Liver (tissue), 3 donors: Measurements from ENCODE around the gene MCUR1.
"Not testable (repeated sequence)": the region's sequence is repeated elsewhere in the genome, so short reads cannot be mapped to it uniquely, and the experiment has no call there.

Experiments
- EGR1 ChIP-seq, 2 donors: IDR thresholded peaks; 2 replicates each; pipeline ENCODE4 v1.6.1; 2016 to 2018; ENCODE audit warnings: antibody characterized with exemption in 2 of 2, low read depth in 2 of 2
- GABPA ChIP-seq, 2 donors: IDR thresholded peaks in 1 of 2; conservative IDR thresholded peaks in 1 of 2; 2 replicates each; pipeline ENCODE4 v1.6.1; 2016; ENCODE audit warnings: antibody characterized with exemption in 2 of 2, mild to moderate bottlenecking in 1 of 2, moderate library complexity in 1 of 2
- HNF4G ChIP-seq: IDR thresholded peaks from 2 replicates; pipeline ENCODE4 v1.6.1; 2016; ENCODE audit warnings: antibody characterized with exemption
- JUND ChIP-seq, 2 donors: IDR thresholded peaks; 2 replicates each; pipeline ENCODE4 v1.6.1; 2016; ENCODE audit warnings: antibody characterized with exemption in 2 of 2
- RAD21 ChIP-seq, 2 donors: IDR thresholded peaks; 2 replicates each; pipeline ENCODE4 v1.6.1; 2016; ENCODE audit warnings: antibody characterized with exemption in 2 of 2, mild to moderate bottlenecking in 2 of 2
- SP1 ChIP-seq: IDR thresholded peaks from 2 replicates; pipeline ENCODE4 v1.6.1; 2018; ENCODE audit warnings: antibody characterized with exemption, mild to moderate bottlenecking
- YY1 ChIP-seq: IDR thresholded peaks from 2 replicates; pipeline ENCODE4 v1.6.1; 2016; ENCODE audit warnings: antibody characterized with exemption, mild to moderate bottlenecking
- TF ChIP-seq, protein P1 (sequence below): IDR thresholded peaks from 2 replicates; pipeline ENCODE4 v1.6.1; 2016; ENCODE audit warnings: antibody characterized with exemption
- TF ChIP-seq, protein P2 (sequence below): fragments of 150-350 bp; IDR thresholded peaks from 2 replicates; pipeline ENCODE4 v1.5.1; 2017; ENCODE audit warnings: improper control_type of control experiment, low read depth, low read length; ENCODE audit not compliant: missing input control
- TF ChIP-seq, protein P3 (sequence below): IDR thresholded peaks from 2 replicates; pipeline ENCODE4 v1.6.1; 2016; ENCODE audit warnings: antibody characterized with exemption, mild to moderate bottlenecking
- donor health status: healthy.
- donor health status: healthy.

DNA sequence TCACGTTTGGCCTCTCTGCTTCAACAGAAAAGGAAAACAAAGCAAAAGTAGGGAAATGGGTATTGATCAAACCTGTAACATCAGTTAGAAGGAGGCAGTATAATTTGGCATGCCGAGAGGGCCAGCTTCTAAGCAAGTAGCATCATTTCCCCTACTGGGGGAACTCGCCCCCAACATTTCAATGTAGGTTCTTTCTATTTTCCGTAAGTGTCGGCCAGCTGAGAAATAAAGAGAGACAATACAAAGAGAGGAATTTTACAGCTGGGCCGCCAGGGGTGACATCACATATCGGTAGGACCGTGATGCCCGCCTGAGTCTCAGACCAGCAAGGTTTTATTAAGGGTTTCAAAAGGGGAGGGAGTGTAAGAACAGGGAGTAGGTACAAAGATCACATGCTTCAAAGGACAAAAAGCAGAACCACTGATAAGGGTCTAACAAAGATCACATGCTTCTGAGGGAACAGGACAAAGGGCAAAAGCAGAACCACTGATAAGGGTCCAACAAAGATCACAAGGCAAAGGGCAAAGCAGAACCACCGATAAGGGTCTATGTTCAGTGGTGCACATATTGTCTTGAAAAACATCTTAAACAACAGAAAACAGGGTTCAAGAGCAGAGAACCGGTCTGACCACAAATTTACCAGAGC lies 14.4 kb upstream of the MCUR1 start:
- TF ChIP-seq, protein P1, sequence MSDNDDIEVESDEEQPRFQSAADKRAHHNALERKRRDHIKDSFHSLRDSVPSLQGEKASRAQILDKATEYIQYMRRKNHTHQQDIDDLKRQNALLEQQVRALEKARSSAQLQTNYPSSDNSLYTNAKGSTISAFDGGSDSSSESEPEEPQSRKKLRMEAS = not testable (repeated sequence)
- TF ChIP-seq GABPA (IDR thresholded peaks at IDR 0.05 in 1 of 2, conservative IDR thresholded peaks at IDR 0.05 in 1 of 2); JUND (IDR thresholded peaks at IDR 0.05); YY1; SP1; RAD21 (IDR thresholded peaks at IDR 0.05); EGR1 (IDR thresholded peaks at IDR 0.05; ENCODE audit: low read depth in 2 of 2); HNF4G: not testable (repeated sequence)
- TF ChIP-seq, protein P2, sequence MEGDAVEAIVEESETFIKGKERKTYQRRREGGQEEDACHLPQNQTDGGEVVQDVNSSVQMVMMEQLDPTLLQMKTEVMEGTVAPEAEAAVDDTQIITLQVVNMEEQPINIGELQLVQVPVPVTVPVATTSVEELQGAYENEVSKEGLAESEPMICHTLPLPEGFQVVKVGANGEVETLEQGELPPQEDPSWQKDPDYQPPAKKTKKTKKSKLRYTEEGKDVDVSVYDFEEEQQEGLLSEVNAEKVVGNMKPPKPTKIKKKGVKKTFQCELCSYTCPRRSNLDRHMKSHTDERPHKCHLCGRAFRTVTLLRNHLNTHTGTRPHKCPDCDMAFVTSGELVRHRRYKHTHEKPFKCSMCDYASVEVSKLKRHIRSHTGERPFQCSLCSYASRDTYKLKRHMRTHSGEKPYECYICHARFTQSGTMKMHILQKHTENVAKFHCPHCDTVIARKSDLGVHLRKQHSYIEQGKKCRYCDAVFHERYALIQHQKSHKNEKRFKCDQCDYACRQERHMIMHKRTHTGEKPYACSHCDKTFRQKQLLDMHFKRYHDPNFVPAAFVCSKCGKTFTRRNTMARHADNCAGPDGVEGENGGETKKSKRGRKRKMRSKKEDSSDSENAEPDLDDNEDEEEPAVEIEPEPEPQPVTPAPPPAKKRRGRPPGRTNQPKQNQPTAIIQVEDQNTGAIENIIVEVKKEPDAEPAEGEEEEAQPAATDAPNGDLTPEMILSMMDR = not testable (repeated sequence)
- TF ChIP-seq, protein P3, sequence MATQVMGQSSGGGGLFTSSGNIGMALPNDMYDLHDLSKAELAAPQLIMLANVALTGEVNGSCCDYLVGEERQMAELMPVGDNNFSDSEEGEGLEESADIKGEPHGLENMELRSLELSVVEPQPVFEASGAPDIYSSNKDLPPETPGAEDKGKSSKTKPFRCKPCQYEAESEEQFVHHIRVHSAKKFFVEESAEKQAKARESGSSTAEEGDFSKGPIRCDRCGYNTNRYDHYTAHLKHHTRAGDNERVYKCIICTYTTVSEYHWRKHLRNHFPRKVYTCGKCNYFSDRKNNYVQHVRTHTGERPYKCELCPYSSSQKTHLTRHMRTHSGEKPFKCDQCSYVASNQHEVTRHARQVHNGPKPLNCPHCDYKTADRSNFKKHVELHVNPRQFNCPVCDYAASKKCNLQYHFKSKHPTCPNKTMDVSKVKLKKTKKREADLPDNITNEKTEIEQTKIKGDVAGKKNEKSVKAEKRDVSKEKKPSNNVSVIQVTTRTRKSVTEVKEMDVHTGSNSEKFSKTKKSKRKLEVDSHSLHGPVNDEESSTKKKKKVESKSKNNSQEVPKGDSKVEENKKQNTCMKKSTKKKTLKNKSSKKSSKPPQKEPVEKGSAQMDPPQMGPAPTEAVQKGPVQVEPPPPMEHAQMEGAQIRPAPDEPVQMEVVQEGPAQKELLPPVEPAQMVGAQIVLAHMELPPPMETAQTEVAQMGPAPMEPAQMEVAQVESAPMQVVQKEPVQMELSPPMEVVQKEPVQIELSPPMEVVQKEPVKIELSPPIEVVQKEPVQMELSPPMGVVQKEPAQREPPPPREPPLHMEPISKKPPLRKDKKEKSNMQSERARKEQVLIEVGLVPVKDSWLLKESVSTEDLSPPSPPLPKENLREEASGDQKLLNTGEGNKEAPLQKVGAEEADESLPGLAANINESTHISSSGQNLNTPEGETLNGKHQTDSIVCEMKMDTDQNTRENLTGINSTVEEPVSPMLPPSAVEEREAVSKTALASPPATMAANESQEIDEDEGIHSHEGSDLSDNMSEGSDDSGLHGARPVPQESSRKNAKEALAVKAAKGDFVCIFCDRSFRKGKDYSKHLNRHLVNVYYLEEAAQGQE = not testable (repeated sequence)
